Right atrium auricular region (tissue), 2 donors: ENCODE results near the gene AMPD1. TPM values are rescaled to one million over a fixed set of nuclear protein-coding genes. Genes with fewer than 3 reads are reported as not detected.
A peak's percentile ranks its signal among the peaks of the same experiment; 100 is the strongest.

ENCODE experiments used
- DNase-seq: peaks from one replicate; pipeline ENCODE4 v3.0.0-alpha.2; 2019; ENCODE audit warnings: low spot score
- H3K27ac ChIP-seq, 2 donors: fragments of 200-600 bp; sonication (generic); 1 replicate in 1 of 2; 2 replicates in 1 of 2; pipeline ENCODE4 v1.5.1; 2016 to 2019
- H3K27me3 ChIP-seq, 2 donors: fragments of 200-600 bp; sonication (generic); one replicate each; pipeline versions ENCODE4 v1.5.1 to v1.6.0; 2017 to 2019
- H3K36me3 ChIP-seq: fragments of 200-600 bp; sonication (generic); one replicate; pipeline ENCODE4 v1.5.1; 2016
- H3K4me1 ChIP-seq, 2 donors: fragments of 200-600 bp; sonication (generic); one replicate each; pipeline versions ENCODE4 v1.5.1 to v1.6.0; 2017 to 2019
- H3K4me3 ChIP-seq, 2 donors: fragments of 200-600 bp; sonication (generic); 1 replicate in 1 of 2; 2 replicates in 1 of 2; pipeline ENCODE4 v1.5.1; 2017 to 2019; ENCODE audit warnings: mild to moderate bottlenecking in 1 of 2, moderate library complexity in 1 of 2
- H3K9me3 ChIP-seq, 2 donors: fragments of 200-600 bp; sonication (generic); one replicate each; pipeline ENCODE4 v1.5.1; 2019
- total RNA-seq, 2 donors: library from RNA; depleted of rRNA; stranded (reverse); fragments of >200 nt; gene quantifications; one replicate each; pipeline ENCODE4 v1.1.0, GENCODE V29; 2016
- TF ChIP-seq, protein P1 (sequence below), 2 donors: fragments of 200-600 bp; sonication (generic); IDR thresholded peaks; one replicate each; pipeline ENCODE4 v1.5.1; 2019; ENCODE audit warnings: antibody characterized with exemption in 2 of 2

The AMPD1 gene
- total RNA-seq, 2 donors from 2014 or later: not detected

- H3K4me1 ChIP-seq: peaks cover 0 to 6% of the 10 kb centered on the region in 2 donors
- no peaks in the 10 kb centered on the region for H3K9me3 ChIP-seq
- H3K27me3 ChIP-seq: no peaks in the 10 kb centered on the region
- no peak for DNase-seq
- TF ChIP-seq, protein P1, sequence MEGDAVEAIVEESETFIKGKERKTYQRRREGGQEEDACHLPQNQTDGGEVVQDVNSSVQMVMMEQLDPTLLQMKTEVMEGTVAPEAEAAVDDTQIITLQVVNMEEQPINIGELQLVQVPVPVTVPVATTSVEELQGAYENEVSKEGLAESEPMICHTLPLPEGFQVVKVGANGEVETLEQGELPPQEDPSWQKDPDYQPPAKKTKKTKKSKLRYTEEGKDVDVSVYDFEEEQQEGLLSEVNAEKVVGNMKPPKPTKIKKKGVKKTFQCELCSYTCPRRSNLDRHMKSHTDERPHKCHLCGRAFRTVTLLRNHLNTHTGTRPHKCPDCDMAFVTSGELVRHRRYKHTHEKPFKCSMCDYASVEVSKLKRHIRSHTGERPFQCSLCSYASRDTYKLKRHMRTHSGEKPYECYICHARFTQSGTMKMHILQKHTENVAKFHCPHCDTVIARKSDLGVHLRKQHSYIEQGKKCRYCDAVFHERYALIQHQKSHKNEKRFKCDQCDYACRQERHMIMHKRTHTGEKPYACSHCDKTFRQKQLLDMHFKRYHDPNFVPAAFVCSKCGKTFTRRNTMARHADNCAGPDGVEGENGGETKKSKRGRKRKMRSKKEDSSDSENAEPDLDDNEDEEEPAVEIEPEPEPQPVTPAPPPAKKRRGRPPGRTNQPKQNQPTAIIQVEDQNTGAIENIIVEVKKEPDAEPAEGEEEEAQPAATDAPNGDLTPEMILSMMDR (IDR thresholded peaks at IDR 0.05): peak; percentile 37 to 42
- H3K4me3 ChIP-seq: no peak overlapping the region
- no peaks in the 10 kb centered on the region for H3K36me3 ChIP-seq
- H3K27ac ChIP-seq: peak overlapping the region; percentile 84 to 88
Observed at GRCh38 chr1:114671011-114671938, 24.1 kb downstream of the AMPD1 start.

GRCh38 chr1:114670083-114671010, 25.0 kb downstream of the AMPD1 start:
- H3K4me1 ChIP-seq: peaks cover 0 to 6% of the 10 kb centered on the region in 2 donors
- TF ChIP-seq, protein P1 (IDR thresholded peaks at IDR 0.05): peak in 1 of 2 donors; percentile 17
- peak overlapping the region; percentile 78 to 80 for H3K4me3 ChIP-seq
- H3K9me3 ChIP-seq: no peaks in the 10 kb centered on the region
- H3K27me3 ChIP-seq: no peaks in the 10 kb centered on the region
- peak overlapping the region; percentile 84 to 88 for H3K27ac ChIP-seq
- DNase-seq: peak; percentile 94
- no peaks in the 10 kb centered on the region for H3K36me3 ChIP-seq

DNA sequence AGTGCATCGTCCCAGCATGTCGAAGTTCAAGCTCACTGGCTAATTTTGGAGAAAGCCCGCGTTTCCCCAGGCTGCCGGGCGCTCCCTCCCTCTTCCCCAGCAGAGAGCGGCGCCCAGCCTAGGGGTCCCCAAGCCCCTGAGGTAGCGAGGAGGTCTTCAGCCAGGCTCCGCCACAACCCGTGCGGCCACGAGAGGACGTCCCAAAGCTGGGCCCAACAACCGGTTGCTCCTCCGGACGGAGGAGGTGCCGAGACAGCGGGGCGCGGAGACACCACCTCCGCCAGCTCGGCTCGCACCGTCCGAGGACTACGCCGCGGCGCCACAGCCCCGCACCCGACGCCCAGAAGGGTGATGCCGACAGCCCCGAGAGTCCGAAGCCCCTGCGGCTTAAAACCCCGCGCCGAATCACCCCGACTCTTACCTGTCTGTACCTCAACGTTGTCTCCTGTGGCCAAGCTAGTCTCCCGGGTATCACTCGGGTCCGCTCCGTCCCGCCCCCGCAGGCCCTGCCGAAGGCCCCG, 25.7 kb downstream of the AMPD1 start, which contains the start of gene DENND2C:
DENND2C (minus strand) TSS at position 488 of the 521 bp plus-strand sequence. CDS start 44,065 bp downstream, outside the sequence.
- H3K4me1 ChIP-seq: peaks cover 0 to 6% of the 10 kb centered on the region in 2 donors
- H3K36me3 ChIP-seq: no peaks in the 10 kb centered on the region
- H3K9me3 ChIP-seq: no peaks in the 10 kb centered on the region
- TF ChIP-seq, protein P1 (IDR thresholded peaks at IDR 0.05): no peak
- peak; percentile 57 for DNase-seq
- peak within 1 kb of the TSS; percentile 84 to 88 for H3K27ac ChIP-seq
- H3K4me3 ChIP-seq: peak within 1 kb of the TSS; percentile 78 to 80
- no peaks in the 10 kb centered on the region for H3K27me3 ChIP-seq

DNA sequence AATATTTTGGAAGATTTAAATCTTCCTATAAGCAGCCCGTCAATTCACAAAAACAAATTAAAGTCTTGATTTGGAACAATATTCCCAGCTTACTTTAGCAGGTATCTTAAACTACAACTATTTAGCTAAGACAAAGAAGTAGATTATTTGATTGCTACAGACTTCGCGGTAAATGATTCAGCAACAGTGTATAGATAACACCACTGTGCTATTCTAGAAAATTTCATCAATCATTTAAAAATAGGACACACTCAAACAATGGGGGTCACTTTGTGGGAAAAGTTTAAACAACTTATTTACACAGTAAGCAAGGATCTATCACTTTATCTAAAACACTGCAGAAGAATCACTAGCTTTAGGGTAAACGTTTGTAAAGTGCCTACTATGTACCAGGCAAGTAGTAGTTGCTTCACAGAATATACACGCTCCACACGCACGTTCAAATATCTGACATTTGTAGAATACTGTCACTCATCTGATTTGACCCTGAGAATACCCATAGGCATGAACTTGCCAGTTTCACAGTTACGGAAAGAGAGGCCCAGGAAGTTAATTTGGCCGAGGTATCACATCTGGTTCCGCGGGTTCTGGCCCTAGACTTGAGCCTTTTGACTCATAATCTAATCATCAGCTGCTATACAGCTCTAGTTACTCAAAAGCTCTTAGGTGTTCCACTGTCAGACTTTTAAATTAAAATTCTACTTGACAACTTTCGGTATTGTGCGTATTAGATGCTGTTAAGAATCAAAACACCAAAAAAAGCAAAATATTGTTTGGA, 26.4 kb downstream of the AMPD1 start:
- no peaks in the 10 kb centered on the region for H3K36me3 ChIP-seq
- H3K27ac ChIP-seq: peak overlapping the region; percentile 84 to 88
- peak overlapping the region; percentile 78 to 80 for H3K4me3 ChIP-seq
- TF ChIP-seq, protein P1 (IDR thresholded peaks at IDR 0.05): no peak
- no peaks in the 10 kb centered on the region for H3K27me3 ChIP-seq
- no peak for DNase-seq
- H3K4me1 ChIP-seq: peaks cover 0 to 6% of the 10 kb centered on the region in 2 donors
- H3K9me3 ChIP-seq: no peaks in the 10 kb centered on the region

DNA sequence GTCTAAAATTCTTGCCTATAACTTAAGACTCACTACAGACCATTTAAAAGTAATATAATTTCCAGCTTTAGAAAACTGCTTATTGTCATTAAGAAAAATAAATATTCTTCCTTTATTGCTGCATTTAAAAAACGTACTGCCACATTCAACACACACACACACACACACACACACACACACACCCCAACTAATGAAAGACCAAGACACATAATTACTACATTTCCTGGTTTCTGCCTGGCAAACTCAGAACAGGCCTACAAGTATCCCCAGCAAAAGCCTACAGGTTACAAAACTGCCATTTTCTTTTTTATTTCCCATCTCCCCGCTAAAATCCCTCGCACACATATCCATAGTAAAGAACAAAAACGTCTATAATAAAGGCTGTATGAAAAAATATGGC, 27.0 kb downstream of the AMPD1 start:
- H3K27ac ChIP-seq: no peak overlapping the region
- no peak overlapping the region for H3K4me3 ChIP-seq
- TF ChIP-seq, protein P1 (IDR thresholded peaks at IDR 0.05): no peak
- no peaks in the 10 kb centered on the region for H3K36me3 ChIP-seq
- no peaks in the 10 kb centered on the region for H3K27me3 ChIP-seq
- no peaks in the 10 kb centered on the region for H3K9me3 ChIP-seq
- no peak for DNase-seq
- peaks cover 0 to 6% of the 10 kb centered on the region in 2 donors for H3K4me1 ChIP-seq
